SIG-M5 treated with dmso at 0.1 percent for 504 hours (cell line): ENCODE results near the gene TOP2B.

Experiments
- DNase-seq: peaks from one replicate; lab custom pipeline; 2025; ENCODE audit not compliant: unreplicated experiment; lab: John Stamatoyannopoulos, UW

The TOP2B gene

GRCh38 chr3:25585361-25586166 is 79.1 kb downstream of the TOP2B start:
- DNase-seq: no peak

- no peak for DNase-seq
Measured at GRCh38 chr3:25584011-25584789, 80.5 kb downstream of the TOP2B start.

DNA sequence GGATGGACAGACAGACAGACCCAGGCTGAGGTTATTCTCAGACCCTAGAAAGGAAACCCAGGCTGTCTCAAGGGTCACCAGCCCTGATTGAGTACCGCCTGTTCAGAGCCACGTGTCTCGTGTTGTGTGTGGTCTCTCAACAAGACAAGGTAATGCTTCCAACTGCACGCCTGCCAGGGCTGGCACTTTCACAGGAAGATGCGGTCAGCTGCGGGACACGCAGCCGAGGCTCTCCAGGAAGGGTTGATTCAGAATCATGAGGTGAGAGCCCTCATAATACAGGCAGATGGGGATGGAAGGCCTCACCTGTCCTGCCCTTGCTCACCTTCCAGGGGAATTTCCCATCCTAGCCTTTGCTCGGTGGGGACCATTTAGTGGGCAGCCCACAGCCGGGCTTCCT is 81.4 kb downstream of the TOP2B start:
- no peak for DNase-seq

- DNase-seq: peak; percentile 47
Measured at GRCh38 chr3:25582242-25582641, 82.5 kb downstream of the TOP2B start.

GRCh38 chr3:25581823-25582222 is 82.9 kb downstream of the TOP2B start:
- no peak for DNase-seq

DNA sequence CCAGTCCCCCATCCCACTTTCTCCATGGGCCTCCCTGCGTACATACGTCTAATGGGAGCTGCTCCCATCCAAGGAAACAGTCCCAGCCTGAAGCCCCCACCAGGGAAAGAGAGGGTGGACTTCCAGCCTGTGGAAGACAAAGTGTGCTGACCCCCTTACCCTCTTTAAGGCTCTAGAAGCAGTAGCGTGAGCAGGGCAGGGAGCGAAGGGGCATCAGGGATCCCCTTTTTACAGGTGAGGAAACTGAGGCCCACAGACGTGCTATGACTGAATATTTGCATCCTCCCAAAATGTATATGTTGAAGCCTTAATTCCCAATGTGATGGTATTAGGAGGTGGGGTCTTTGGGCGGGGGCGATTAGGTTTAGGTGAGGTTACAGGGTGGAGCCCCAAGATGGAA is 83.4 kb downstream of the TOP2B start:
- DNase-seq: no peak

DNA sequence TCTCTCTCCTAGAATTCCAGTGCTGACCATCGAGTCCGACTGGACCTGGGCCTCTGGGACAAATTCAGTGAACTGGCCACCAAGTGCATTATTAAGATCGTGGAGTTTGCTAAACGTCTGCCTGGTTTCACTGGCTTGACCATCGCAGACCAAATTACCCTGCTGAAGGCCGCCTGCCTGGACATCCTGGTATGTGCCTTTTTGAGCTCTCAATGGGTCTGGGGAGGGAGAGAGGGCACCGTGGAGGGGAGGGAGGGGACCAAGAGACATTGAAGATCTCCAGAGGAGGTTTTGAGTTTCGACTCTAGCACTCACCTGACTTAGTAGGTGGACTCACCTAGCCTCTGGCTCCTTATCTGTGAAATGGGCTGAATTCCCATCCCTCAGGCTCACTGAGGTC is 84.2 kb downstream of the TOP2B start:
- no peak for DNase-seq

DNA sequence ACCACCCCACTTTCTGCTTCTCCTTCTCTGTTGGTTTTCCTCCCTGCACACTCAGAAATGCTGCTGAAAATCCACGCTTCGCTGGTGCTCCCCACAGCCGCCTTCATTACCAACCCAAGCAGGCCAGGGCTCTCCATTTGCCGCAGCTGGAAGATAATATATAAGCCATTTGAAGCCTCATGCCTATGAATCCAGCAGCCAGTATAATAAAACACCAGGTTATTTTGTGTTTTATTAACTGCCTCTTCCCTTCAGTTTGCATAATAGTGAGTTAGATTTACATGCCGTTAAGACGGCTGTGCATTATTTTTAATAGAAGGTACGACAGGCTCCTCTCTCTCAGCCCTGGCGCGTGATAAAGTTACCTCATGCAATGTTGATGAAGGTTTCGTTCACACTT is 86.6 kb downstream of the TOP2B start:
- no peak for DNase-seq

DNA sequence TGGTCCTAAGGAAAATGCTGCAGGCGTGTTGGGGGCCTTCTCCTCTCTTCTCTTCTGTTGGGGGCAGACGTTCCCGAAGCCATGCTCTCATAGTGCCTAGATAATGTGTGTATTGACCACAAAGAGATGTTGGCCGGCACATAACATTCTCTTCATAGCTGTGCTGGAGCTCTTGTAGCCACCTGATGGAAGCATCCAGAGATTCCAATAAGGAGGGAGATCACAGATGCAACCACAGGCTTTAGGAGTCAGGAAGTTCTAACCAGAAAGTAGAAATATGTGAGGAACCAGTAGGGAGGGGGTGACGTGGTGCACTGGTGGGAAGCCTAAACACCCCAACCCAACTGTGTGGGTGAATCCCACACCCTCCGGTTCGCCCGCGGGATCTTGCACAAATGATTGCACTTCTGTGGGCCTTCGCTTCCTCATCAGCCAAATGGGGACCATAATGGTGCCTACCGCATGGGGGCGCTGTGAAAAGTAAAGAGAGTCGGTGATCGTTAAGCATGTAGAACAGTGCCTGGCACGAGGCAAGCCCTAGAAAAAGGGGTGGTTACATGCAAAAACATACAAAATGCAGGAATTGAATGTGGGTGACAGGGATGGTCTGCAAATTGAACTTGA is 87.8 kb downstream of the TOP2B start:
- DNase-seq: no peak

GRCh38 chr3:25576146-25576545 is 88.6 kb downstream of the TOP2B start:
- no peak for DNase-seq

DNA sequence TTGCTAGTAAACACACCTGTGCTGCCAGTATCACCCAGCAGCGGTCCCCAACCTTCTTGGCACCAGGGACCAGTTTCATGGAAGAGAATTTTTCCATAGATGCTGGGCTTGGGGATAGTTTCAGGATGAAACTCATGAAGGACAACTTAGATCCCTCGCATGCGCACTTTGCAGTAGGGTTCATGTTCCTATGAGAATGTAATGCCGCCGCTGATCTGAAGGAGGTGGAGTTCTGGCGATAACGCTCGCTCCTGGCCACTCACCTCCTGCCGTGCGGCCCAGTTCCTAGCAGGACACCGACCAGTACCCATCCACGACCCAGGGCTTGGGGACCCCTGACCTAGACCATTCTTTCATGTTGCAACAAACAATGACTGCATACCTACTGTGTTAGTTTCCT is 89.7 kb downstream of the TOP2B start:
- no peak for DNase-seq

DNA sequence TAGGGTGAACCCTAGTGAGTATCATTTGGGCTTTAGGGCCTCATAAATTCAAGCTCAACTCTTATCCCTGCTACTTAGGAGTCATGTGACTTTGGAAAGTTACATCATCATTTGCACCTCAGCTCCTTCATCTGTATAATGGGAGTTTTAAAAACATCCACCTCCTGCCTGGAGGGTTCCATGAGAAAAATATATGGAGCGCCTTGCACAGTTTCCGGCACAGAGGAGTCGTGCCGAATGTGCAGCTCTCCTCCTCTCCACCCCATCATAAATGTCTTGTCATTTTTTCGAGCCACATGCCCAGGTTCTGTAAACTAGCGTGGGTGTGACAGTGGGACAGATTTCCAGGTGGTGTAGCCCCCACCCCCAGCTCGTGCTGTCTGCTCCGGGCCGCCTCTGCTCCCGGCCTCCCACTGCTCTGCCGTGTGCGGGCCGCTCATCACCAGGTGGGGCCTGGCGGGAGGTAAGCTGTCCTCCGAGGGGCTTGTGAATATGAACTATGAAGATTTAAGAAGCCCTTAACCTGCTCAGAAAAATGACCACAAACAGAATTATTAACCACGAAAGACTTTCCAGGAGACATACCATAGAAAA is 90.4 kb downstream of the TOP2B start:
- DNase-seq: no peak

- DNase-seq: no peak
Measured at GRCh38 chr3:25573386-25574171, 91.1 kb downstream of the TOP2B start.

DNA sequence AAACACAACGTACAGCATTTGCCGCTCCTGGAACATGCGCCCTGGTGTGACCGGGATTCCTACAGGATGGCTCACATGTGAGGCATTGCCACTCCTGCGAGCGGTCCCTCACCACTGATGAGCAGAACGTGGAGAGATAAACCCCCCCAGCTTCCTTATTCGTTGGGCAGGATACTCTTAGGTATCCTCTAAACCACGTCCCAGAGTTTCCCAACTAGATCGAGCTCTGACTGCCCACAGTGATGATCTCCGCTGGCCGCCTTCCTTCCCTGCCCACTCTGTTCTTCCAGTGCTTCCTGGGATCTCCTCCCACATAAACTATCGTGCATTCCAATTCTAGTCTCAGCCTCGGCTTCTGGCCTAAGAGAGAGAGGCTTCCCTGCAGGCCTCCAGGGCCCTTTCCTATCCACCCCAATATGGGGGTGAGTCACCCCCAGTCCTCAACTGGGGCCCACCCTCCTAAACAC is 91.8 kb downstream of the TOP2B start:
- DNase-seq: no peak

DNA sequence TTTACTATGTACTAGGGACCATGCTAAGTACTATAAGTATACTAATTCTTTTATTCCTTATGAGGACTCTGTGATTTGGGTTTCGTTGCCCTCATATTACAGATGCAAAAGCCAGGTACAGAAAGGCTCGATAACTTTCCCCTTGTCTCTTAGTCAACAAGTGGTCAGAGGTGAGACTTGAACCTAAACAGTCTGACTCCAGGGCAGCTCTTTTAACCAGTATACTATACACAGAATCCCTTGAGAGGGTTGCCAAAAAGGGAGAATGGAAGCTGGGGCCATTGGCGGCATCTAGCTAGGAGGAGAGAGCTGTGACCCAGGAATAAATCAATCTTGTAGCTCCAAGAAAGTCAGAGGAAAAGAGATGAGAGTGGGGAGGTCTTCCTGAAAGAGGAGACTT is 92.4 kb downstream of the TOP2B start:
- no peak for DNase-seq

GRCh38 chr3:25571285-25571684 is 93.4 kb downstream of the TOP2B start:
- no peak for DNase-seq

DNA sequence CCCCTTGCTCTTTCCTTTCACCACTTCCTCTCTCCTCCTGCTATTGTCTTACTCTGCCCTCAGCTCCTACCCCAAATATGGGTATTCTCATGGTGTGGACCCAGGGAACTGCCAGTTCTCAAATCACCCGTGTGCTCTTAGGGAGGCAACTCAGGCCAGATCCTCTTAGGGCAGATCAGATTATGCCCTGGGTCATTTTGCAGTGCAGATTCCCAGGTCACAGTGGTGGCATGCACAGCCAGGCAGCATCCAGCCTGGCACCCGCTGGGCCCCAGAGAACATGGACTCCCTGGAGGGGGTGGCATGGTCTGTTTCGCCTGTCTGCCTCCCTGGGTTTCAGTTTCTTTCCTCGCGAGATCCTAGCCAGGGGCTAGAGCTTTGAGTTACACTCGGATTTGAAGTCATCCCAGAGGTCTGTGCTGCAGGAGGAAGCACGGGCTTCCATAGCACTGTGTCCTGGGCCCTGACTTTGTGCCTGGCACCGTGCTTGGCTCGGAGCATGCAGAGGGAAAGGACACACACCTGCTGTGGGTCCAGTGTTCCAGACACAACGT is 96.1 kb downstream of the TOP2B start:
- no peak for DNase-seq

- no peak for DNase-seq
Measured at GRCh38 chr3:25567806-25568524, 96.7 kb downstream of the TOP2B start.

GRCh38 chr3:25567388-25567787 is 97.3 kb downstream of the TOP2B start:
- no peak for DNase-seq
